Stimulated activated CD4-positive, alpha-beta T cell treated with anti-CD3 and anti-CD28 coated beads, Interleukin-12 subunit alpha, Interleukin-12 subunit beta, amount 100 ng/mL, for 4 hours (primary cell): ENCODE data around the gene ZNF724.

ENCODE experiments used
- DNase-seq: peaks from one replicate; pipeline ENCODE4 v3.0.0-alpha.2; 2020

The ZNF724 gene

GRCh38 chr19:23222998-23223652, 27.1 kb downstream of the ZNF724 start:
- DNase-seq = no peak

- DNase-seq = no peak
These were observed 46.3 kb downstream of the ZNF724 start for GRCh38 chr19:23203841-23204344.

- DNase-seq = no peak
These were observed 59.9 kb downstream of the ZNF724 start for GRCh38 chr19:23190341-23190740.

GRCh38 chr19:23183251-23183650, 66.9 kb downstream of the ZNF724 start:
- DNase-seq = no peak
